HG02938 (cell line): ENCODE results near the gene C1RL.

Source experiments
- ATAC-seq: cut with Tn5 transposase; IDR thresholded peaks from one replicate; pipeline ENCODE4 v1.9.1; 2021; ENCODE audit warnings: mild to moderate bottlenecking, moderate library complexity; ENCODE audit not compliant: unreplicated experiment

Gene C1RL

GRCh38 chr12:7093486-7093885 is 15.5 kb downstream of the C1RL start:
- ATAC-seq = no peak

- no peak for ATAC-seq
These were observed 16.0 kb downstream of the C1RL start for GRCh38 chr12:7092986-7093460.

GRCh38 chr12:7092229-7092985 is 16.6 kb downstream of the C1RL start, which contains the start of gene C1R:
TSS of gene C1R (minus strand) at chr12:7092445. CDS start at chr12:7092388, 57 bp downstream.
- ATAC-seq = no peak

GRCh38 chr12:7091660-7092228 is 17.3 kb downstream of the C1RL start:
- ATAC-seq = no peak

GRCh38 chr12:7091171-7091570 is 17.8 kb downstream of the C1RL start:
- no peak for ATAC-seq

- ATAC-seq = no peak
These were observed 18.6 kb downstream of the C1RL start for GRCh38 chr12:7090222-7090998.

- ATAC-seq = no peak
These were observed 19.7 kb downstream of the C1RL start for GRCh38 chr12:7089196-7089871.

GRCh38 chr12:7083125-7083524 is 25.9 kb downstream of the C1RL start:
- ATAC-seq = no peak

GRCh38 chr12:7081037-7081436 is 28.0 kb downstream of the C1RL start:
- ATAC-seq = no peak

GRCh38 chr12:7079826-7080125 is 29.2 kb downstream of the C1RL start:
- ATAC-seq = no peak

- ATAC-seq = no peak
These were observed 30.9 kb downstream of the C1RL start for GRCh38 chr12:7078163-7078562.

GRCh38 chr12:7076493-7076892 is 32.5 kb downstream of the C1RL start:
- ATAC-seq = no peak

- ATAC-seq = no peak
These were observed 33.1 kb downstream of the C1RL start for GRCh38 chr12:7075939-7076338.

GRCh38 chr12:7075518-7075917 is 33.5 kb downstream of the C1RL start:
- no peak for ATAC-seq

- no peak for ATAC-seq
These were observed 35.1 kb downstream of the C1RL start for GRCh38 chr12:7073946-7074345.

- no peak for ATAC-seq
These were observed 36.5 kb downstream of the C1RL start for GRCh38 chr12:7072554-7072953.

GRCh38 chr12:7072035-7072434 is 37.0 kb downstream of the C1RL start:
- ATAC-seq = no peak

- ATAC-seq = no peak
These were observed 39.6 kb downstream of the C1RL start for GRCh38 chr12:7069386-7069785.

GRCh38 chr12:7068994-7069346 is 40.0 kb downstream of the C1RL start:
- ATAC-seq = no peak

- no peak for ATAC-seq
These were observed 40.6 kb downstream of the C1RL start for GRCh38 chr12:7068240-7068993.

GRCh38 chr12:7067096-7067495 is 41.9 kb downstream of the C1RL start:
- no peak for ATAC-seq
